HCT116 (cell line): Measurements from ENCODE around the gene CDK7. TPM values are rescaled to one million over a fixed set of nuclear protein-coding genes. Genes with fewer than 3 reads are reported as not detected.

Source experiments
- ATAC-seq: fragments of 200-7000 bp; cut with Tn5 transposase; 2 replicates; pipeline ENCODE4 v1.9.1; 2020; ENCODE audit warnings: mild to moderate bottlenecking, moderate library complexity
- BruUV-seq: library from RNA; stranded (reverse); fragments of 400-500 nt; replicated peaks from 2 replicates; lab custom pipeline; 2021; lab: Mats Ljungman, UMichigan
- CTCF ChIA-PET: fragments of 300-600 bp; sonication (Branson Sonifier 250); formaldehyde crosslinking; loops from one replicate; lab custom pipeline; 2021; ENCODE audit warnings: antibody characterized with exemption; lab: Charles Lee
- POLR2A ChIA-PET: fragments of 300-600, 350-600 bp; sonication (Branson Sonifier 250); formaldehyde crosslinking; loops from one replicate; lab custom pipeline; 2021; ENCODE audit warnings: antibody characterized with exemption; lab: Charles Lee
- RAD21 ChIA-PET, 2 experiments: fragments of 300-600 bp; sonication (Branson Sonifier 250); formaldehyde crosslinking; loops; one replicate each; lab custom pipeline; 2023; ENCODE audit warnings: low total read pairs in 2 of 2; ENCODE audit not compliant: uncharacterized antibody in 2 of 2, unreplicated experiment in 2 of 2, low non-redundant PET in 1 of 2; lab: Charles Lee
- DNase-seq: peaks from one replicate; pipeline ENCODE4 v3.0.0-alpha.2; 2010; ENCODE audit warnings: low read depth, low spot score
- H2AFZ ChIP-seq: fragments of 200-600 bp; shearing (Covaris generic), sonication (generic); 2 replicates; pipeline ENCODE4 v1.6.1; 2017; ENCODE audit warnings: low read depth, mixed run types, mixed read lengths, antibody characterized with exemption, low read length; ENCODE audit not compliant: poor library complexity, severe bottlenecking
- H3K27ac ChIP-seq: 2 replicates; pipeline ENCODE4 v1.5.1; 2012; ENCODE audit warnings: low read depth, low read length
- H3K27me3 ChIP-seq: fragments of 200-600 bp; sonication (generic); 2 replicates; pipeline ENCODE4 v1.6.1; 2016; ENCODE audit warnings: mixed run types, low read length, mixed read lengths; ENCODE audit not compliant: insufficient read depth
- H3K36me3 ChIP-seq, 2 experiments: fragments of 200-500 bp in 1 of 2; fragments of 200-600 bp in 1 of 2; sonication (Bioruptor generic) in 1 of 2; sonication (generic) in 1 of 2; 2 replicates each; pipeline versions ENCODE4 v1.5.1 to v1.6.1; 2014 to 2016; ENCODE audit warnings: low read length in 2 of 2, inconsistent platforms in 1 of 2, mixed read lengths in 1 of 2, mixed run types in 1 of 2; ENCODE audit not compliant: insufficient read depth in 2 of 2, control insufficient read depth in 1 of 2
- H3K4me1 ChIP-seq, 2 experiments: fragments of 200-600 bp in 1 of 2; sonication (generic) in 1 of 2; 2 replicates each; pipeline versions ENCODE4 v1.5.1 to v1.6.1; 2012 to 2017; ENCODE audit warnings: low read length in 2 of 2, inconsistent platforms in 1 of 2, mild to moderate bottlenecking in 1 of 2, mixed read lengths in 1 of 2, mixed run types in 1 of 2, moderate library complexity in 1 of 2; ENCODE audit not compliant: insufficient read depth in 2 of 2, control insufficient read depth in 1 of 2
- H3K4me2 ChIP-seq: fragments of 200-600 bp; sonication (generic); 2 replicates; pipeline ENCODE4 v1.6.1; 2017; ENCODE audit warnings: mixed run types, low read length, mixed read lengths
- H3K4me3 ChIP-seq, 2 experiments: fragments of 200-600 bp in 1 of 2; sonication (generic) in 1 of 2; replicated peaks in 1 of 2; 2 replicates each; pipeline ENCODE4 v1.5.1; 2011 to 2016; ENCODE audit warnings: low read length in 2 of 2, control low read depth in 1 of 2, low read depth in 1 of 2, mild to moderate bottlenecking in 1 of 2, mixed read lengths in 1 of 2, mixed run types in 1 of 2
- H3K79me2 ChIP-seq: fragments of 200-600 bp; sonication (generic); 2 replicates; pipeline ENCODE4 v1.6.1; 2017; ENCODE audit warnings: mild to moderate bottlenecking, mixed run types, low read length, moderate library complexity, mixed read lengths; ENCODE audit not compliant: insufficient read depth
- H3K9ac ChIP-seq: fragments of 200-600 bp; sonication (generic); 2 replicates; pipeline ENCODE4 v1.6.1; 2016; ENCODE audit warnings: low read length, mixed read lengths
- H3K9me2 ChIP-seq: fragments of 200-600 bp; sonication (generic), shearing (Covaris generic); 2 replicates; pipeline ENCODE4 v1.6.1; 2017; ENCODE audit warnings: mixed run types, mild to moderate bottlenecking, moderate library complexity; ENCODE audit not compliant: insufficient read depth
- H3K9me3 ChIP-seq, 2 experiments: fragments of 200-500 bp in 1 of 2; fragments of 200-600 bp in 1 of 2; sonication (Bioruptor generic) in 1 of 2; sonication (generic) in 1 of 2; 2 replicates each; pipeline ENCODE4 v1.6.1; 2014 to 2017; ENCODE audit warnings: low read length in 2 of 2, mixed read lengths in 2 of 2, inconsistent platforms in 1 of 2, low read depth in 1 of 2, mild to moderate bottlenecking in 1 of 2, mixed run types in 1 of 2, moderate library complexity in 1 of 2; ENCODE audit not compliant: control insufficient read depth in 1 of 2, insufficient read depth in 1 of 2
- H4K20me1 ChIP-seq: fragments of 200-600 bp; sonication (generic), shearing (Covaris generic); 2 replicates; pipeline ENCODE4 v1.6.1; 2017; ENCODE audit warnings: mixed run types, mild to moderate bottlenecking, moderate library complexity; ENCODE audit not compliant: insufficient read depth
- ELF1 ChIP-seq: IDR thresholded peaks from 2 replicates; pipeline ENCODE4 v1.6.1; 2012; ENCODE audit warnings: low read depth, borderline replicate concordance
- SIN3A ChIP-seq: IDR thresholded peaks from 2 replicates; pipeline ENCODE4 v1.6.1; 2012; ENCODE audit warnings: low read depth
- SRF ChIP-seq: IDR thresholded peaks from 2 replicates; pipeline ENCODE4 v1.6.1; 2012; ENCODE audit warnings: low read depth
- TCF7L2 ChIP-seq: IDR thresholded peaks from 2 replicates; pipeline ENCODE4 v1.7.0; 2011; ENCODE audit warnings: borderline replicate concordance, inconsistent platforms; ENCODE audit not compliant: insufficient read depth, insufficient read length; ENCODE audit errors: extremely low read depth
- YY1 ChIP-seq: IDR thresholded peaks from 2 replicates; pipeline ENCODE4 v1.6.1; 2011; ENCODE audit warnings: low read length, low read depth, moderate library complexity, mild to moderate bottlenecking; ENCODE audit not compliant: insufficient replicate concordance; ENCODE audit errors: extremely low read depth
- ZFX ChIP-seq: fragments of 450-650 bp; IDR thresholded peaks from 2 replicates; pipeline ENCODE4 v1.6.1; 2017
- intact Hi-C: fragments of 100-400 bp; cut with micrococcal nuclease; formaldehyde crosslinking; loops from 2 replicates; pipeline ENCODE4 v1.10.0; 2022
- total RNA-seq: library from RNA; stranded (reverse); gene quantifications from one replicate; pipeline ENCODE4 v1.2.1, GENCODE V29; 2021; ENCODE audit not compliant: unreplicated experiment
- TF ChIP-seq, protein P1 (sequence below): IDR thresholded peaks from 2 replicates; pipeline ENCODE4 v1.6.1; 2012; ENCODE audit warnings: low read depth
- TF ChIP-seq, protein P2 (sequence below), 3 experiments: fragments of 200-600 bp in 1 of 3; sonication (generic) in 1 of 3; IDR thresholded peaks in 2 of 3; conservative IDR thresholded peaks in 1 of 3; 2 replicates each; pipeline ENCODE4 v1.5.1; 2012 to 2017; ENCODE audit warnings: low read depth in 2 of 3, low read length in 2 of 3, antibody characterized with exemption in 1 of 3, borderline replicate concordance in 1 of 3, control low read depth in 1 of 3, mild to moderate bottlenecking in 1 of 3, mixed read lengths in 1 of 3, mixed run types in 1 of 3, moderate library complexity in 1 of 3; ENCODE audit not compliant: insufficient read depth in 1 of 3

CDK7 gene
- total RNA-seq, 1 experiment from 2014 or later: 67.0 TPM

DNA sequence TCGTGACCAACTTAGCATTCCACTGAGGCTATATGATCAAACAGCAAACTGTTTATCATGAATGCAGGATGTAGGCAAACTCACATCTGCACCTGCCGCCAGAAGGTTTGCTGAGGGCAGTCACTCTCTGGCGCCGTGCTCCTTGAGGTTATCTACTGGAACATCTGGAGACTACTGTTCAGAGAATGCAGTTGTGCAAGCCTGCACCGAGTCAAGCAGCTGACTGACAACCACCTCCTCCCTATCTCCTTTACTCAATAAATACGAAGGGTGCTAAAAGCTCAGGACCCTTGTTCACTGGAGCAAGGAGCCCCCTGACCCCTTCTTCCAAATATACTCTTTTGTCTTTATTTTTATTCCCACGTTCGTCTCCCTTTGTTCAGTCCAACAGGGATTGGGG is 70.8 kb downstream of the CDK7 start:
- Histone ChIP-seq H3K4me1 (no peaks in the 10 kb centered on the region), H3K4me3 (no peak overlapping the region), H3K9me3 (no peaks in the 10 kb centered on the region), H3K36me3 (peaks cover 2 to 8% of the 10 kb centered on the region in 2 experiments; a peak in 2 of 4 replicates), H3K27ac (no peak overlapping the region)
- ChIA-PET POLR2A (no interaction called here), CTCF (no interaction called here)
- no peak for ATAC-seq
- TF ChIP-seq, protein P1, sequence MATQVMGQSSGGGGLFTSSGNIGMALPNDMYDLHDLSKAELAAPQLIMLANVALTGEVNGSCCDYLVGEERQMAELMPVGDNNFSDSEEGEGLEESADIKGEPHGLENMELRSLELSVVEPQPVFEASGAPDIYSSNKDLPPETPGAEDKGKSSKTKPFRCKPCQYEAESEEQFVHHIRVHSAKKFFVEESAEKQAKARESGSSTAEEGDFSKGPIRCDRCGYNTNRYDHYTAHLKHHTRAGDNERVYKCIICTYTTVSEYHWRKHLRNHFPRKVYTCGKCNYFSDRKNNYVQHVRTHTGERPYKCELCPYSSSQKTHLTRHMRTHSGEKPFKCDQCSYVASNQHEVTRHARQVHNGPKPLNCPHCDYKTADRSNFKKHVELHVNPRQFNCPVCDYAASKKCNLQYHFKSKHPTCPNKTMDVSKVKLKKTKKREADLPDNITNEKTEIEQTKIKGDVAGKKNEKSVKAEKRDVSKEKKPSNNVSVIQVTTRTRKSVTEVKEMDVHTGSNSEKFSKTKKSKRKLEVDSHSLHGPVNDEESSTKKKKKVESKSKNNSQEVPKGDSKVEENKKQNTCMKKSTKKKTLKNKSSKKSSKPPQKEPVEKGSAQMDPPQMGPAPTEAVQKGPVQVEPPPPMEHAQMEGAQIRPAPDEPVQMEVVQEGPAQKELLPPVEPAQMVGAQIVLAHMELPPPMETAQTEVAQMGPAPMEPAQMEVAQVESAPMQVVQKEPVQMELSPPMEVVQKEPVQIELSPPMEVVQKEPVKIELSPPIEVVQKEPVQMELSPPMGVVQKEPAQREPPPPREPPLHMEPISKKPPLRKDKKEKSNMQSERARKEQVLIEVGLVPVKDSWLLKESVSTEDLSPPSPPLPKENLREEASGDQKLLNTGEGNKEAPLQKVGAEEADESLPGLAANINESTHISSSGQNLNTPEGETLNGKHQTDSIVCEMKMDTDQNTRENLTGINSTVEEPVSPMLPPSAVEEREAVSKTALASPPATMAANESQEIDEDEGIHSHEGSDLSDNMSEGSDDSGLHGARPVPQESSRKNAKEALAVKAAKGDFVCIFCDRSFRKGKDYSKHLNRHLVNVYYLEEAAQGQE: no peak
- TF ChIP-seq ELF1 (no peak), TCF7L2 (no peak), ZFX (no peak), SIN3A (no peak), SRF (no peak), YY1 (no peak)
- TF ChIP-seq, protein P2, sequence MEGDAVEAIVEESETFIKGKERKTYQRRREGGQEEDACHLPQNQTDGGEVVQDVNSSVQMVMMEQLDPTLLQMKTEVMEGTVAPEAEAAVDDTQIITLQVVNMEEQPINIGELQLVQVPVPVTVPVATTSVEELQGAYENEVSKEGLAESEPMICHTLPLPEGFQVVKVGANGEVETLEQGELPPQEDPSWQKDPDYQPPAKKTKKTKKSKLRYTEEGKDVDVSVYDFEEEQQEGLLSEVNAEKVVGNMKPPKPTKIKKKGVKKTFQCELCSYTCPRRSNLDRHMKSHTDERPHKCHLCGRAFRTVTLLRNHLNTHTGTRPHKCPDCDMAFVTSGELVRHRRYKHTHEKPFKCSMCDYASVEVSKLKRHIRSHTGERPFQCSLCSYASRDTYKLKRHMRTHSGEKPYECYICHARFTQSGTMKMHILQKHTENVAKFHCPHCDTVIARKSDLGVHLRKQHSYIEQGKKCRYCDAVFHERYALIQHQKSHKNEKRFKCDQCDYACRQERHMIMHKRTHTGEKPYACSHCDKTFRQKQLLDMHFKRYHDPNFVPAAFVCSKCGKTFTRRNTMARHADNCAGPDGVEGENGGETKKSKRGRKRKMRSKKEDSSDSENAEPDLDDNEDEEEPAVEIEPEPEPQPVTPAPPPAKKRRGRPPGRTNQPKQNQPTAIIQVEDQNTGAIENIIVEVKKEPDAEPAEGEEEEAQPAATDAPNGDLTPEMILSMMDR (IDR thresholded peaks at IDR 0.05 in 2 of 3, conservative IDR thresholded peaks at IDR 0.05 in 1 of 3; ENCODE audit: borderline replicate concordance in 1 of 3, insufficient read depth in 1 of 3, low read depth in 2 of 3, low read length in 2 of 3): no peak
- TF ChIP-seq, all 23 proteins: peak for 0
- Histone ChIP-seq H3K9me2 (no peaks in the 10 kb centered on the region), H3K27me3 (no peaks in the 10 kb centered on the region), H3K4me2 (no peak overlapping the region), H4K20me1 (no peaks in the 10 kb centered on the region), H3K9ac (no peak overlapping the region), H3K79me2 (no peaks in the 10 kb centered on the region), H2AFZ (no peak overlapping the region)
- BruUV-seq: no TSS peak
- RAD21 ChIA-PET: no interaction called here
- intact Hi-C loops: no loop called here
- DNase-seq: no peak
